NCI-H1105 (cell line): ENCODE results near the gene ASCL5.
A peak's percentile ranks its signal among the peaks of the same experiment; 100 is the strongest.

ENCODE experiments used
- DNase-seq: peaks from one replicate; lab custom pipeline; 2025; lab: John Stamatoyannopoulos, UW

ASCL5 gene

GRCh38 chr1:201153474-201154388 lies 26.7 kb upstream of the ASCL5 start:
- DNase-seq = peak; percentile 69

GRCh38 chr1:201149400-201149799 lies 22.4 kb upstream of the ASCL5 start:
- peak; percentile 33 for DNase-seq

GRCh38 chr1:201147396-201148015 lies 20.5 kb upstream of the ASCL5 start:
- DNase-seq = no peak

GRCh38 chr1:201146626-201147390 lies 19.8 kb upstream of the ASCL5 start:
- DNase-seq = no peak

GRCh38 chr1:201145816-201146215 lies 18.8 kb upstream of the ASCL5 start:
- DNase-seq = no peak

- no peak for DNase-seq
These were observed 18.1 kb upstream of the ASCL5 start for GRCh38 chr1:201145132-201145531.

- DNase-seq = no peak
These were observed 17.7 kb upstream of the ASCL5 start for GRCh38 chr1:201144701-201145100.

- no peak for DNase-seq
These were observed 17.0 kb upstream of the ASCL5 start for GRCh38 chr1:201143726-201144635.

- DNase-seq = no peak
These were observed 16.1 kb upstream of the ASCL5 start for GRCh38 chr1:201142849-201143725.

GRCh38 chr1:201142011-201142848 lies 15.2 kb upstream of the ASCL5 start:
- DNase-seq = no peak

GRCh38 chr1:201141418-201141817 lies 14.4 kb upstream of the ASCL5 start:
- no peak for DNase-seq

GRCh38 chr1:201140941-201141260 lies 13.9 kb upstream of the ASCL5 start:
- no peak for DNase-seq

GRCh38 chr1:201140235-201140940 lies 13.4 kb upstream of the ASCL5 start:
- DNase-seq = no peak

- DNase-seq = no peak
These were observed 12.8 kb upstream of the ASCL5 start for GRCh38 chr1:201139756-201140155.

- DNase-seq = no peak
These were observed 12.3 kb upstream of the ASCL5 start for GRCh38 chr1:201139306-201139705.

- no peak for DNase-seq
These were observed 11.4 kb upstream of the ASCL5 start for GRCh38 chr1:201138311-201138840.

GRCh38 chr1:201137579-201138310 lies 10.8 kb upstream of the ASCL5 start:
- no peak for DNase-seq

GRCh38 chr1:201137024-201137392 lies 10.0 kb upstream of the ASCL5 start:
- no peak for DNase-seq
